Hepatocyte (in vitro differentiated cells): ENCODE results near the gene GRIK2.

Experiments
- CTCF ChIP-seq: fragments of 200-600 bp; sonication (generic); IDR thresholded peaks from 2 replicates; pipeline ENCODE4 v1.5.1; 2016; ENCODE audit warnings: antibody characterized with exemption, mild to moderate bottlenecking; ENCODE audit not compliant: poor library complexity
- EZH2 ChIP-seq: fragments of 200-600 bp; sonication (generic); IDR thresholded peaks from 2 replicates; pipeline ENCODE4 v1.6.1; 2016; ENCODE audit warnings: antibody characterized with exemption, mild to moderate bottlenecking, borderline replicate concordance

- TF ChIP-seq CTCF (no peak), EZH2 (no peak)
Observed at GRCh38 chr6:101747716-101748115, 354.2 kb downstream of the GRIK2 start.
